T-helper 2 cell treated with Interferon-gamma antibody and Interleukin-4, amounts not matched to agents 100 ng/mL and 5 ng/mL, for 36 hours (primary cell): ENCODE data around the gene PTPN9. TPM values are rescaled to one million over a fixed set of nuclear protein-coding genes. Genes with fewer than 3 reads are reported as not detected.
"Not testable (repeated sequence)": the region's sequence is repeated elsewhere in the genome, so short reads cannot be mapped to it uniquely, and the experiment has no call there.

Experiments
- intact Hi-C: fragments of 100-400 bp; cut with micrococcal nuclease; formaldehyde crosslinking; loops from one replicate; pipeline ENCODE4 v1.15.1; 2023
- total RNA-seq: library from RNA; stranded (reverse); gene quantifications from 2 replicates; pipeline ENCODE4 v1.2.3, GENCODE V29; 2022

PTPN9 gene
- total RNA-seq, 1 donor from 2014 or later, result 41.3 TPM

DNA sequence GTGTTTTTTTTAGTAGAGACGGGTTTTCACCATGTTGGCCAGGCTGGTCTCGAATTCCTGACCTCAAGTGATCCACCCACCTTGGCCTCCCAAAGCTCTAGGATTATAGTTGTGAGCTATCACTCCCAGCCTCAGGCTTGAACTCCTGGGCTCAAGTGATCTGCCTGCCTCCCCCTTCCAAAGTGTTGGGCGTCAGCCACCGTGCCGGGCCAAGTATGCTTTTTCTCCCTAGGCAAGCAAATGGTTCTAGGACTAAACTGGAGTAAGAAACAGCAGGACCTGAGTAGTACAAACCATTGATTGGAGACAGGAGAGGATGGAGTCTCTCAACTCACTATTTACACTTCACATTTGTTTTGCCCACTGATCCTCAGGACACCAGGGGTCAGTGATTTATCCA lies 4.6 kb upstream of the PTPN9 start:
- intact Hi-C loops, result no loop called here

DNA sequence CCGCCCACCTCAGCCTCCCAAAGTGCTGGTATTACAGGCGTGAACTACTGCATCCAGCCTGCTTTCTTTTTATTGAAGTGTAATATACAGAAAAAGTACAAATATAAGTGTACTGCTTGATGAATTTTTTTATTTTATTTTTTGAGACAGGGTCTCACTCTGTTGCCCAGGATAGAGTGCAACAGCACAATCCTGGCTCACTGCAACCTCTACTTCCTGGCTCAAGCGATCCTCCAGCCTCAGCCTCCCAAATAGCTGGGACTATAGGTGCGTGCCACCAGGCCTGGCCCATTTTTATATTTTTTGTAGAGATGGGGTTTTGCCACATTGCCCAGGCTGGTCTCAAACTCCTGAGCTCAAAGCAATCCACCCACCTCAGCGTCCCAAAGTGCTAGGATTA lies 3.8 kb upstream of the PTPN9 start:
- intact Hi-C loops, result not testable (repeated sequence)

DNA sequence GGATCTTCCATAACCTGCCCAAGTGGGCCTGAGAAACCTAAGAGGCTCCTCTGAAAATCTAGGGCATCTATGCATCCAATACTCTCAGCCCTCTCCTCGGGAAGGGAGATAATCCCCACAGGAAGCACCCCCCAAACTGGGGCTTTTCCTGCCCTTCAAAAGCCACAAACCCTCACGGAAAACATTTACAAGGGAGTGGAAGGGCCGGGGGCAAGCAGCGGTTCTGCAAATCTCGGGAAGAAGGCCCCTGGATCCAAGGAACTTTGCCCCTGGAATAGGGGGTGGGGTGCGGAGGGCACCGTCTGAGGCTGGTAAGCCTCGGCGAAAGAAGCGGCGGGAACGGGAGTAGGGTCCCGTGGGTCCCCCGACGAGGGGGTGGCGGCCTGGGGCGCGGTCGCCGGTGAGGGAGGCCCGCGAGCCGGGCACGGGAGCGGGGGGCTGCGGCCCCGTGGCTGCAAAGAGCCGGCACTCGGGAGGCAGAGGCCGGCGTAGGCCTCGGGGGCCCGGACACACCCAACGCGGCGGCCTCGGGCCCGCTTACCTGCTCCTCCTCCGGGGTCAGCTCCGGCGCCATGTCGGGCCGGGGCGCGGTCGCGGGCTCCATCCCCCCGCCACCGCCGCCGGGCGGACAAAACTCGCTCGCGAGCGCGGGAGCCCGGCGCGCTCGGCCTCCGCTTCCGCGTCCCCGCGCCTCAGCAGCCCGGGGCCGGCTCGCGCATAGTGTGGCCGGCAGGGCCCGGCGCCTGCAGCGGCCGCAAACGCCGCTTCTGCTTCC lies 755 bp downstream of the PTPN9 start:
- intact Hi-C loops, result loop anchor here (2.0 to 5.0 kb wide), 2 partner anchors 128 to 264 kb away; partner anchors contain the start of genes SIN3A and UBE2Q2

DNA sequence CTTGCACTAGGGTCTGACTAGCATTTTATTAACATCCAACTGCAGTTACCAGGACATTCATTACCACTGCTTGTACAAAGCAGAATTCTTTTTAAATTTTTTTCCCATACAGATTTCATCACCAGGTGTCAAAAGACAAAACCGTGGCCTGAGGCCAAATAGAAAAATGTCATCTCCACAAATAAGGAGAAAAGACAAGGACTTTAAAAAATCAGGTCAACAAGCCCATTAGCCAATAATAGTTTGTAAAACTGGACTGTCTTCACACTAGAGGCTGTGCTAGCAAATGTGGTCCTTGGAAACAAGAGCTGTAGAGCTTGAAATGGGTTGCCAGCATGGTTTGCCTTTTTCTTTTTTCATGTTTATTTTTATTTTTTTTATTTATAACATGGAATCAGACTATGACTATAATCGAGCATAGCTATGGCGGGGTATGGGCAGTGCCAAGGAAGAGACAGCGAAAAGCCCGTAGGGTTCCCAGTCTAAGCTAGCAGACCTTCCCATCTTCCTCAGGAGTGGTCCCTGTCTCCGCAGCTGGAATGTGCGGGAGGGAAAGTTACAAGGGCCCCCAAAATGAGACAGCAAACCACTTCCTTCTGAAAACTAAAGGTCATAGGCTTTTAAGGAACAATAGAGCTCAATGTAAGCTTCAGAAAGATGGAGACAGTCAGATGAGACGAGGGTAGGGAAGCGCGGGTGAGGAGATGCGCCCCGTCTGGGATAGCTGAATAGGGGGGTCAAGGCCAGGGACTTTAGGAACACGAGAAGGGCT lies 1.5 kb downstream of the PTPN9 start:
- intact Hi-C loops, result loop anchor here (2.0 to 5.0 kb wide), 2 partner anchors 127 to 265 kb away; partner anchors contain the start of genes SIN3A and UBE2Q2

DNA sequence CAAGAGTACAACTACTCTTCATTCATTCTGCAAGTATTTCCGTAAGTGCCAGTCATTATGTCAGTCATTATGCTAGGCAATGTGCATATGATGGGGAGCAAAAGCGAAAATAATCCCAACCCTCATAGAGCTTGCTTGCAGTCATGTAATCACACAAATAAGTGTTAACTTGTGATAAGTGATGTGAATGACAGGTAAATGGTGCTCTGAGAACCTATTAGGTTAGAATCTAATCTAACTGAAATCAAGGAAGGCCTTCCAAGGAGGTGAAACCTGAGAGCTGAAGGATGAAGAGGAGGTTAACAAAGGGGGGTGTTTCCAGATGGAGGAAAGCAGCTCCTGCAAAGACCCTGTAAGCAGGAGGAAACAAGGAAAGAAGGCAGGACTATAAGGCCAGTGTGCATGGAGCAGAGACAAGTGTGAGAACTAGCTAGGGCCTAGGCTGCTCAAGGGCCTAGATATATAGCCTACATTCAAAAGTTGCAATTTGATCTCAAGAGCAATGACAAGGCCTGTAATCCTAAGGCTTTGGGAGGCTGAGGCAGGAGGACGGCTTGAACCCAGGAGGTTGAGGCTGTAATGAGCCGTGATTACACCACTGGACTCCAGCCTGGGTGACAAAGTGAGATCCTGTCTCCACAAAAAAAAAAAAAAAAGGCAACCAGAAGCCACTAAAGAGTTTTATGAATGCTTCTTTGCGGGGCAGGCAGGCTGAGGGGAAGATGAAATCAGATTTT lies 5.3 kb downstream of the PTPN9 start:
- intact Hi-C loops, result no loop called here

DNA sequence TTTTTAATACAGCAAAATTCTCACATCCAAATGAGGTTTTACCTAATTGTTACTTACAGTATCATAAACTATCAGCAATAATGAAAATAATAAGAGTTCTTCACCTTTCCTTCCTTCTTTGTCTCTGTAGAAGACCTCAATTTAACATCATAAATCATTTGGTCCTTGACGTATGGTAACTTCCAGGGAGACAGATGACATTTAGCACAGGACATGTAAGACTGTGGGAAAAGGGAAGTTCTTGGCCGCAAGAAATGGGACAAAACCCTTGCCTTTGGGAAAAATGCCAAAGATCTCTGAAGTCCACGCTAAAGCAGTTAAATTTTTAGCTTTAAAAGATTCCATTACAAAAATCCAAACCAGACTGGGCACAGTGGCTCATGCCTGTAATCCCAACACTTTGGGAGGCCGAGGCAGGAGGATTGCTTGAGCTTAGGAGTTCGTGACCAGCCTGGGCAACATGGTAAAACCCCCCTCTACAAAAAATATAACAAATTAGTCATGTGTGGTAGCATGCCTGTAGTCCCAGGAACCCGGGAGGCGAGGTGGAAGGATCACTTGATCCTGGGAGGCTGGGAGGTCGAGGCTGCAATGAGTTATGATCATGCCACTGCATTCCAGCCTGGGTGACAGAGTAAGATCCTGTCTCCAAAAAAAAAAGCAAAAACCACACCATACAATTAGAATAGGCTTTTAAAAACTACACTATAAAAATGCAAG lies 8.8 kb downstream of the PTPN9 start:
- intact Hi-C loops, result no loop called here

DNA sequence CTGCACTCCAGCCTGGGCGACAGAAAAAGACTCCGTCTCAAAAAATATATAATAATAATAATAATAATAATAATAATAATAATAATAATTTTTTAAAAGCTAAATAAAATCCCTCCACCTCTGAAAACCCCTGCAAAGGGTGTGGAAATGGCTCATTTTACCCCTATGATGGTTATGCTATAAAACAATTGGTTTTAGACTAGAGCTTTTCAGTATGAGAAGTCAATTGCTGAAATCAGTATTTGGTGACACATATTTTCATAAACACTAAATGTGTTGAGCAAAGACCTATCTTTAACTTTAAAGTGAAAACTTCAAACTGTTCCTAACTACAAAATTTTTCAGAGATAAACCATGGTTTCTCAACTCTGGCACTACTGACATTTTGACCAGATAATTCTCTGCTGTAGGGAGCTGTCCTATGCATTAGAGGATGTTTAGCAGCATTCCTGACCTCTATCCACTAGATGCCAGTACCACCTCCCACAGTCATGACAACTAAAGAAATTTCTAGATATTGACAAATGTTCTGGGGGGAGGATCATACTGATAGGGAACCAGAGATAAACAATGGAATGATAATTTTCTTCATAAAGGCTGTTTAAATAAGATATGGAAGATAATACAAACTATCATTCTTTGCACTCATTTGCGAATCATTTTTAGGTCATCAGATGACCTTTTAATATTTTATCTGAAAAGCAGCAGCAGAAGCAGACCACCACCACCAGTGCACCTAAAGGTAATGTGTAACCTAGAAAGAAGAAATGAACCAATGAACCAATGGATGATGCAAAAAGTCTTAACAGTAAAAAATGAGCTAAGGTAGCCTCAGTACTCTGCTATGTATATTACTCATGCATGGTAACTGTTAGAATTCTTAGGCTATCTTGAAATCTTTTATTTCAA lies 13.8 kb downstream of the PTPN9 start:
- intact Hi-C loops, result no loop called here

DNA sequence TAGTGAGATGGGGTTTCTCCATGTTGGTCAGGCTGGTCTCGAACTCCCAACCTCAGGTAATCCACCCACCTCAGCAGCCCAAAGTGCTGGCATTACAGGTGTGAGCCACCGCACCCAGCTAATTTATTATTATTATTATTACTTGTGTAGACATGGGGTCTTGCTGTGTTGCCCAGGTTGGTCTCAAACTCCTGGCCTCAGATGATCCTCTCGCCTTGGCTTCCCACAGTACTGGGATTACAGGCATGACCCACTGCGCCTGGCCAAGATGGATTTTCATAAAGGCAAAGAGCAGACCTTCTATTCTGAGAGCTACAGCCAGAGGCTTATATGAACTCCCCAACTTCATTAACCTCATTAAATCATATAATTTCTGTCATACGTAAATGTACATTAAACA lies 17.2 kb downstream of the PTPN9 start:
- intact Hi-C loops, result no loop called here

DNA sequence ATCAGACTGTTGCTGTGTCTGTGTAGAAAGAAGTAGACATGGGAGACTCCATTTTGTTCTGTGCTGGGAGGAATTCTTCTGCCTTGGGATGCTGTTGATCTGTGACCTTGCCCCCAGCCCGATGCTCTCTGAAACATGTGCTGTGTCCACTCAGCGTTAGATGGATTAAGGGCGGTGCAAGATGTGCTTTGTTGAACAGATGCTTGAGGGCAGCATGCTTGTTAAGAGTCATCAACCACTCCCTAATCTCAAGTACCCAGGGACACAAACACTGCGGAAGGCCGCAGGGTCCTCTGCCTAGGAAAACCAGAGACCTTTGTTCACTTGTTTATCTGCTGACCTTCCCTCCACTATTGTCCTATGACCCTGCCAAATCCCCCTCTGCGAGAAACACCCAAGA lies 19.8 kb downstream of the PTPN9 start:
- intact Hi-C loops, result not testable (repeated sequence)

DNA sequence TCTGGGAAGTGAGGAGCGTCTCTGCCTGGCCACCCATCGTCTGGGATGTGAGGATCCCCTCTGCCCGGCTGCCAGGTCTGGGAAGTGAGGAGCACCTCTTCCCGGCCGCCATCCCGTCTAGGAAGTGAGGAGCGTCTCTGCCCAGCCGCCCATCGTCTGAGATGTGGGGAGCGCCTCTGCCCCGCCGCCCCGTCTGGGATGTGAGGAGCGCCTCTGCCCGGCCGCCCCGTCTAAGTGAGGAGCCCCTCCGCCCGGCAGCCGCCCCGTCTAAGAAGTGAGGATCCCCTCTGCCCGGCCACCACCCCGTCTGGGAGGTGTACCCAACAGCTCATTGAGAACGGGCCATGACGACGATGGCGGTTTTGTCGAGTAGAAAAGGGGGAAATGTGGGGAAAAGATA lies 20.2 kb downstream of the PTPN9 start:
- intact Hi-C loops, result not testable (repeated sequence)

DNA sequence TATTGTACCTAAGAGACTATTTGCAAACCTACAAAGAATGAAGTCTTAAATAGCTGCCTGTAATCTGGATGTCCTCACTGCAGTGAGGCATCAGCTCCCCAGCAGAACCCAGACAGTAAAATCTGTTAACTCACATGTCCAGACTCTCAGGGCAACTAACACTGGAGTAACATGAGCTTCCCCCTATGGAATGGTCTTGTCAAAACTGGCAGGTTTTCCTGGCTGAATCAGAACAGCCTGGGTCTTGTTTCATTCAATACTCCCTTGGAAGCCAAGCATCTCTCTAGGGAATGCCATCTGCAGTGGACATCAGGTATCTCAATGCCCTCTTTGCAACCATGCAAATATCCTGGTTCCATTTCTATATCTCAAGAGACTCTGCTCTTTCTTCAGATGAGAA lies 24.4 kb downstream of the PTPN9 start:
- intact Hi-C loops, result no loop called here

DNA sequence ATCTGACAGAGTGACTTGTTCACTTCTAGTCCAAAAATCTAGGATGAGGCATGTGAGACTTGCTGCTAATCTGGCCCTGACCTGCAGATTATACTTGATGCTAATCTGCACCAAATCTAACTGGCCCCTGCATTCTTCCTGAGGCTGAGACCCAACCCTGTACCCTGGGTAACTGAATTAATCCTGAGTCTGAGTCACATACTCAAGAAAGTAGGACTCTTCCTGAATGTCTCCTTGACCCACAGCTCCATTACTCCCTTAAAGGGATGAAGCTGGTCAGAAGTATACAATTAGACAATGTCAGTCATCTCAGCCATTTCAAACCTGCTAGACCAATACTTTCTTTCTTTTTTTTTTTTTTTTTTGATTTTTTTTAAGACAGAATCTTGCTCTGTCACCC lies 25.5 kb downstream of the PTPN9 start:
- intact Hi-C loops, result no loop called here

DNA sequence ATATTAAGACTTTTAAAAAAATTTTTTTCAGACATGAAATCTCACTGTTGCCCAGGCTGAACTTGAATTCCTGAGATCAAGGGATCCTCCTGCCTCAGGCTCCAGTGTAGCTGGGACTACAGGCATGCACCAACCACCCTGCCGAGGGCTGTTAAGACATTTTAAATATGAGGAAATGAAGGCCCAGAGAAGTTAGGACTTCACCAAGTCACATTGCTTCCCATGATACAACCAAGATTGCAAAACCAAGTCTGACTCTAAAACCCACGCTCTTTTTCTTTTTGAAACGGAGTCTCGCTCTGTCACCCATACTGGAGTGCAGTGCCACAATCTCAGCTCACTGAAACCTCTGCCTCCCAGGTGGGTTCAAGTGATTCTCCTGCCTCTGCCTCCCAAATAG lies 28.0 kb downstream of the PTPN9 start:
- intact Hi-C loops, result no loop called here

DNA sequence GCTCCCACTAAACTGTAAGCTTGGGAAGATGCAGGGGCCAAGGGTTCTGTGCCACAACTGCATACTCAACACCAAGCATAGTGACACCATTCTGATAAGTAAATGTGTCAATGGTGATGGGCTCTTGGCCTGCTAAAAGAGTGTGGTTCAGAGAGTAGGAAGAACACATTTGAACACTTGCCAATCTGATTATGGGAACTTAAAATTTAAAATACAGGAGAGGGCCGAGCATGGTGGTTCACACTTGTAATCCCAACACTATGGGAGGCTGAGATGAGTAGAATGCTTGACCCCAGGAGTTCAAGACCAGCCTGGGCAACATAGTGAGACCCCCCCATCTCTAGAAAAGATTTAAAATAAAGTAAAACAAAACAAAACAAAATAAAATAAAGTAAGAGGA lies 34.1 kb downstream of the PTPN9 start:
- intact Hi-C loops, result no loop called here

DNA sequence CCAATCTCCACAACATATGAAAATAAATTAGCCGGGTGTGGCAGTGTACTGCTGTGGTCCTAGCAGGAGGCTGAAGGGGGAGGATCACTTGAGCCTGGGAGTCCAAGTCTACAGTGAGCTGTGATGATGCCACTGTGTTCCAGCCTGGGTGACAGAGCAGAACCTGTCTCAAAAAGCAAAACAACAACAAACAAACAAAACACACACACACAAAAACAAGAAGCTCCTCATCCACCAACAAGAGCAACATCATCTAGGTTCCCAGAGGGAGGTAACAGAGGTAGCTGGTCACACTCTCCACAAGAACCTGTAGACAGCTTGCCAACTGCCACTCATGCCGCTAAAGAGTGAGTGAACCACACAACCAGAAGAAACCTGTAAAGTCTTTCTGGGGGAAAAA lies 34.8 kb downstream of the PTPN9 start:
- intact Hi-C loops, result no loop called here

DNA sequence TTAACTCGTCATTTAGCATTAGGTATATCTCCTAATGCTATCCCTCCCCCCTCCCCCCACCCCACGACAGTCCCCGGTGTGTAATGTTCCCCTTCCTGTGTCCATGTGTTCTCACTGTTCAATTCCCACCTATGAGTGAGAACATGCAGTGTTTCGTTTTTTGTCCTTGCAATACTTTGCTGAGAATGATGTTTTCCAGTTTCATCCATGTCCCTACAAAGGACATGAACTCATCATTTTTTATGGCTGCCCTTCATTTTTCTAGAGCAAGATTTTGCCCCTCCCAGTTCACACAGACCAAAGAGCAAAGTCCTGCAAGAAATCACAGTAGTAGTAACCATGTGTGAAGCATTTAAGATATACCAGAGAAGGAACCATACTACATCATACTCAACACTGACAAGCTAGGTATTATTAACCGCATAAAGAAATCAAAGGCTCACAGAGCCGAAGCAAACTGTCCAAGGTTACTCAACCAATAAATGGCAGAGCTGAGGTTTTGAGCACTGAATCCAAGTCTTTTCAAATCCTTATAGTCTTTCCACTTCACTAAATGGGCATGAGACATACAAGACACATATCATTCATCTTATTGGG lies 36.1 kb downstream of the PTPN9 start:
- intact Hi-C loops, result not testable (repeated sequence)

DNA sequence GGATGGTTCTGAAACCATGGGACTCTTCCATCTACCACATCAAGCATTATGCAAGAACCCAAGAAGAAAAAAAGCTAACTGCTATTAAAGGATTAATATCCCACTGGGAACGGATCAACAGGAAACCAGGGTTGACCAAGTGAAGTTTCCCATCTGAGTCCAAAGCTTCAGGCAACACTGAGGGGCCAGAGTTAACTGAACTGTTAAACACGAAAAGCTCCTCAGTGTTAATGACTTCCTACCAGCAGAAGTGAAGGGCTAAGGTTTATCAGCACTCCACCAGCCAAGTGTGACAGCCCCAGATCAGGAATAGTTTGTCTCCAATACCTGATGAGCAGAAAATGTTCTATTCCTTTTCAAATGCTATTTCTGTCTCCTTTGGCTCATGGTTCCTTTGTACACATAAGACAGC lies 36.7 kb downstream of the PTPN9 start:
- intact Hi-C loops, result no loop called here

DNA sequence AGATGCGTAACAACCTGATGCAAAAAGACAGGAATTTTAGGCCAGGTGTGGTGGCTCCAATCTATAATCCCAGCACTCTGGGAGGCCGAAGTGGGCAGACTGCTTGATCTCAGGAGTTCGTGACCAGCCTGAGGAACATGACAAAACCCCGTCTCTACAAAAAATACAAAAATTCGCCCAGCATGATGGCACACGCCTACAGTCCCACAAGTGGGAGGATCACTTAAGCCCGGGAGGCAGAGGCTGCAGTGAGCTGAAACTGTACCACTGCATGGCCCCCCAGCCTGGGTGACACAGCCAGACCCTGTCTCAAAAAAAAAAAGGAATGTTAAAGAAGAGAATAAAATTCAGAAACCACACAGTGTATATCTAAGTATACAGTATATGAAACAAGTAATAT lies 40.7 kb downstream of the PTPN9 start:
- intact Hi-C loops, result no loop called here

DNA sequence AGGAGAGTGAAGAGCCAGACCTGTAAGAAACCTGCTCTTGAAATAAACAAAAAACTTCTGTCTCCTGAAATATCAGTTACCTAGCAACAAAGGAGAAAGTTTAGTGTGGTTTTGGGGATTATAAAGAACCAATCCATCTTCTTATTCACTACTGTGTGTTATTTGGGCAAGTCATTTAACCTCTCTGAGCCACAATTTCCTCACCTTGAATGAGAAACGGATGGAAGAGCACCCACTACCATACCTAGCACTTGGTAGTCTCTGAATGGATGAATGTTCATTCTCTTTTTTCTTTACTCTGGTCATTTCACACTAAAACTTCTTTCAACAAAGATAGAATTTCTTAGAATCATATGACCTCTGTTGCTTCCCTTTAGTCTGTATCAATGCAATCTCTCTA lies 45.2 kb downstream of the PTPN9 start:
- intact Hi-C loops, result no loop called here
